Ramos (cell line): Measurements from ENCODE around the gene CPSF3.
"Not testable (repeated sequence)": the region's sequence is repeated elsewhere in the genome, so short reads cannot be mapped to it uniquely, and the experiment has no call there.

ENCODE experiments used
- in situ Hi-C: fragments of 300-500 bp; cut with MboI; formaldehyde crosslinking; loops from one replicate; pipeline ENCODE4 v1.14.3; 2022; ENCODE audit warnings: low sequenced_read_pairs; ENCODE audit not compliant: unreplicated experiment

Gene CPSF3

GRCh38 chr2:9392898-9393765 lies 30.3 kb upstream of the CPSF3 start:
- in situ Hi-C loops: no loop called here

GRCh38 chr2:9394816-9395215 lies 28.6 kb upstream of the CPSF3 start:
- in situ Hi-C loops: no loop called here

- in situ Hi-C loops: no loop called here
Observed at GRCh38 chr2:9397201-9397600, 26.3 kb upstream of the CPSF3 start.

GRCh38 chr2:9398251-9398650 lies 25.2 kb upstream of the CPSF3 start:
- in situ Hi-C loops: not testable (repeated sequence)

- in situ Hi-C loops: no loop called here
Observed at GRCh38 chr2:9398881-9399780, 24.3 kb upstream of the CPSF3 start.

GRCh38 chr2:9400268-9401058 lies 23.0 kb upstream of the CPSF3 start:
- in situ Hi-C loops: no loop called here

GRCh38 chr2:9401059-9401547 lies 22.4 kb upstream of the CPSF3 start:
- in situ Hi-C loops: no loop called here

- in situ Hi-C loops: no loop called here
Observed at GRCh38 chr2:9401646-9402371, 21.6 kb upstream of the CPSF3 start.

- in situ Hi-C loops: no loop called here
Observed at GRCh38 chr2:9403924-9404323, 19.5 kb upstream of the CPSF3 start.

GRCh38 chr2:9404451-9404850 lies 19.0 kb upstream of the CPSF3 start:
- in situ Hi-C loops: no loop called here

GRCh38 chr2:9405636-9406035 lies 17.8 kb upstream of the CPSF3 start:
- in situ Hi-C loops: no loop called here

- in situ Hi-C loops: no loop called here
Observed at GRCh38 chr2:9406529-9407362, 16.7 kb upstream of the CPSF3 start.

- in situ Hi-C loops: no loop called here
Observed at GRCh38 chr2:9407363-9407811, 16.1 kb upstream of the CPSF3 start.

- in situ Hi-C loops: no loop called here
Observed at GRCh38 chr2:9408641-9409151, 14.8 kb upstream of the CPSF3 start.

GRCh38 chr2:9410108-9410507 lies 13.3 kb upstream of the CPSF3 start:
- in situ Hi-C loops: no loop called here

GRCh38 chr2:9412781-9413180 lies 10.7 kb upstream of the CPSF3 start:
- in situ Hi-C loops: no loop called here

- in situ Hi-C loops: no loop called here
Observed at GRCh38 chr2:9415516-9416169, 7.8 kb upstream of the CPSF3 start.
